ENCODE measurements around the gene KCNT1.

DNA sequence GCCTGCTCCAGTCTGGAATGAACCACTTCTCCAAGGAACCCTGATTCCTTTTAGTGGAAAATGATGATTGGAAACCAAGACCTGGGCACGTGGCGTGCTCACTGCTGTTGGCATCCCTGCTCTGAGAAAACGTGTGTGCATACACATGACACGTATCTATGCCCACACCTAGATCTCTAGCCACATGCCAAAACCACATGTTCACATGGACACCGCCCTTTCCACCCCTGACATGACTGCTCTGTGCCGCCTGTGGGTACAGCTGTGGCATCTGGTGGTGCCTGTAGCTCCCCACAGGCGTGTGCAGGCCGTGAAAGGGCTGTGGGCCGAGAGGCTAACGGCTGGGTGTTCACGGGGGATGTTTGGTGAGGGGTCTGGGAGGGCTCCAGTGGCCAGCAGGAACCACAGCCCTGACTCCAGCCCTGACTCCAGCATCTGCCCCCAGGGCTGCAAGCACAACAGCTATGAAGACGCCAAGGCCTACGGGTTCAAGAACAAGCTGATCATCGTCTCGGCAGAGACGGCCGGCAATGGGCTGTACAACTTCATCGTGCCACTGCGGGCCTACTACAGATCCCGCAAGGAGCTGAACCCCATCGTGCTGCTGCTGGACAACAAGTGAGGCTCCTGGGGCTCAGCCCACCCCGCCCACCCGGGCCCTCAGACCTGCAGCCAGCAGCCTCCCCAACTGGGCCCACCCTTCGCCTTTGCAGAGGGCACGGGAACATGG is 75.1 kb downstream of the KCNT1 start:
- TF ChIP-seq GATA2 (IDR thresholded peaks at IDR 0.05; ENCODE audit: low read depth, low read length) (no peak), GATA3 (IDR thresholded peaks at IDR 0.05; ENCODE audit: low read depth, low read length) (no peak)
